ENCODE data around the gene GTF3C5.
A peak's percentile ranks its signal among the peaks of the same experiment; 100 is the strongest.
"Not testable (repeated sequence)": the region's sequence is repeated elsewhere in the genome, so short reads cannot be mapped to it uniquely, and the experiment has no call there.

GTF3C5 gene

GRCh38 chr9:132996526-132996925 lies 34.3 kb upstream of the GTF3C5 start:
- in situ Hi-C loops (cut with MboI; ENCODE audit: low sequenced_read_pairs, unreplicated experiment), result no loop called here
- DNase-seq (ENCODE audit: low spot score), result no peak
- TF ChIP-seq CTCF (IDR thresholded peaks at IDR 0.05; ENCODE audit: borderline replicate concordance, control extremely low read depth, extremely low read depth, insufficient read depth, missing control alignments), result no peak

DNA sequence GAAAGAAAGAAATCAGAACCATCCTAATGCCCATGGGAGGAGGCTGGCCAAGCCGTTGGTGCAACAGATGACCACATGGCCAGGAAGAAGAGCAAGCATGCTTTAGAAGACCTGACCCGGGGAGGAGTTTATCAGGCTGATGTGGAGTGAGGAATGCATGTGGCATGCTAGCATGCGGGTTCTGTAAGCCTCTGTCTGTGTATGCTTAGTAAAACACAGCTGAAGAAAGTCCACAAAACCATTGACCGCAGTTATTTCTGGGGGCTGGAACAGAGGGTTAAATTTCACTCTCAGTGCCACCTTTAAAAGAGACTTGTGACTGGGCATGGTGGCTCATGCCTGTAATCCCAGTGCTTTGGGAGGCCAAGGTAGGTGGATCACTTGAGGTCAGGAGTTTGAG lies 33.2 kb upstream of the GTF3C5 start:
- in situ Hi-C loops (cut with MboI; ENCODE audit: low sequenced_read_pairs, unreplicated experiment), result no loop called here
- DNase-seq (ENCODE audit: low spot score), result no peak
- no peak for TF ChIP-seq CTCF (IDR thresholded peaks at IDR 0.05; ENCODE audit: borderline replicate concordance, control extremely low read depth, extremely low read depth, insufficient read depth, missing control alignments)

GRCh38 chr9:132998221-132998620 lies 32.6 kb upstream of the GTF3C5 start:
- in situ Hi-C loops (cut with MboI; ENCODE audit: low sequenced_read_pairs, unreplicated experiment), result not testable (repeated sequence)

GRCh38 chr9:132998831-132999635 lies 31.8 kb upstream of the GTF3C5 start:
- peak; percentile 17 for DNase-seq (ENCODE audit: low spot score)
- no peak for TF ChIP-seq CTCF (IDR thresholded peaks at IDR 0.05; ENCODE audit: borderline replicate concordance, control extremely low read depth, extremely low read depth, insufficient read depth, missing control alignments)
- in situ Hi-C loops (cut with MboI; ENCODE audit: low sequenced_read_pairs, unreplicated experiment), result no loop called here

More at GRCh38 chr9:132998221-132998620, 32.6 kb upstream of the GTF3C5 start:
- not testable (repeated sequence) for DNase-seq (ENCODE audit: low spot score)

DNA sequence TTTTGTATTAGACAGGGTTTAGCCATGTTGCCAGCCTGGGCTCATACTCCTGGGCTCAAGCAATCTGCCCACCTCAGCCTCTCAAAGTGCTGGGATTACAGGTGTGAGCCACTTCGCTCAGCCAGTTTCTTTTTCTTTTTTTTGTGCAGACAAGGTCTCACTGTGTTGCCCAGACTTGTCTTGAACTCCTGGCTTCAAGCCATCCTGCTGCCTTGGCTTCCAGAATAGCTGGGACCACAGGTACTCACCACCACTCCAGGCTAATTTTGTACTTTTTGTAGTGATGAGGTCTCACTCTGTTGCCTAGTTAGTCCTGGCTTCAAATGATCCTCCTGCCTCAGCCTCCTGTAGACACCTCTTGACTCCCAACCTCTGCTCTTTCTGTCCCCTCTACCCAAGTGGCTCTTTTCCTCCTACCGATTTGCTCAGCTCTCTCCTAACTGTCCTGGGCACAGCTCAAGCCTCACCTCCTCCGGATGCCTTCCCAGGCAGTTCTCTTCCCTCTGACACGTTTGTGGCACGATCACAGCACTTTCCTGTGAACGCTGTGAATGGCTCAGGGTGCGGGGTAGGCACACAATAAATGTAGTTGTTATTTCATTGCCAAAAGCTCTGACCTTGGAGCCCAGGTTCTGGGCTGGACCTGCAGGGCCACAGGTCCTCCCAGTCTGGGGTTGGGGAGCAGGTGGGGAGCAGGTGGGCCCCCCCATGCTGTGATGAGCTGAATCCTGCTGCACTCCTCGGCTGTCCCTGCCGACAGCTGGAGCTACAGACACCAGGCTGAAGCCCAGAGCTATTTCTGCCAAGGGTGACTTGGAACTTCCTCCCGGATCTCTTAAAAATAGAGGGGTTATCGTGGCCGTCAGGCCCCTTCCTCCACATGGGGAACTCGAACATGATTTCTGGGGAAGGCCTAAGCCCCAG lies 28.4 kb upstream of the GTF3C5 start:
- peak; percentile 24 for DNase-seq (ENCODE audit: low spot score)
- in situ Hi-C loops (cut with MboI; ENCODE audit: low sequenced_read_pairs, unreplicated experiment), result no loop called here
- TF ChIP-seq CTCF (IDR thresholded peaks at IDR 0.05; ENCODE audit: borderline replicate concordance, control extremely low read depth, extremely low read depth, insufficient read depth, missing control alignments), result no peak

DNA sequence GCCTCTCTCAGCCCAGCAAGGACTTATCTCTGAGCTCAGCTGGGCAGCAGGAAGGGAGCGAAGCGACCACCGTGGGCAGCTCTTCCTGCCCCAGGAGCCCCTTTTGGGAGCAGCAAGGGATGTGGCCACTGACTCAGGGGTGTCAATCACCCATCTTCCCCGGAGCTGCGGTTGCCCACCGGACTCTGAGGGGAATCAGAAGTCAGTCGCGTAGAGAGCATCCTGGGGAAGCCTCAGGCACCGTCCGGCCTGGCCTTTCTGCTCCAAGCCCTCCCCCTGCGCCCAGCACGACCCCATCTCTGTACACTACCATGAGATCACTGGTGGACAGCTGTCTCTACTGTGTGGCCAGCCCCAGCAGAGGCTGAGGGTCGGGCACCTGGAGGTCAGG lies 27.7 kb upstream of the GTF3C5 start:
- in situ Hi-C loops (cut with MboI; ENCODE audit: low sequenced_read_pairs, unreplicated experiment), result no loop called here
- TF ChIP-seq CTCF (IDR thresholded peaks at IDR 0.05; ENCODE audit: borderline replicate concordance, control extremely low read depth, extremely low read depth, insufficient read depth, missing control alignments), result no peak
- DNase-seq (ENCODE audit: low spot score), result peak; percentile 20

DNA sequence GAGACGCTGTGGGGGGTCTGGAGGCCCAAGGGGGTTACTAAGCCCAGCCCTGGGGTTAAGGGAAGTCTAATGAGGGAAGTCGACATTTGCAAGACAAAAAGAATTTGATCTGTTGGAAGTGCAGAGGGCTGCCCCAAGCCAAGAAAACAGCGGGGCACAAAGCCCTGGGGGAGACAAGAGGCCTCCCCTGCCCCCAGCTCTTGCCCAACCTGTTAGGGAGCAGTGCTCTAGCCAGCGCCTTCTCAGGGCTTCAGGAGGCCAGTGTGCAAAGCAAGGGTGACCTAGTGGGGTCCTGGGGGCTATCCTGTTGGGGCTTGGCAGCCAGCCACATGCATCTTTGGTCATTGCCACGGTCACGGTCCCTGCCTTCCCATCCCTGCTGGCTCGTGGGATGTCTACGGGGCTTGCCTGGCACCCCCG lies 27.1 kb upstream of the GTF3C5 start:
- peak; percentile 31 for DNase-seq (ENCODE audit: low spot score)
- no peak for TF ChIP-seq CTCF (IDR thresholded peaks at IDR 0.05; ENCODE audit: borderline replicate concordance, control extremely low read depth, extremely low read depth, insufficient read depth, missing control alignments)
- in situ Hi-C loops (cut with MboI; ENCODE audit: low sequenced_read_pairs, unreplicated experiment), result no loop called here
